ENCODE measurements around the gene CRB2. TPM values are rescaled to one million over a fixed set of nuclear protein-coding genes. Genes with fewer than 3 reads are reported as not detected.

Gene CRB2
- total and polyA plus RNA-seq, 12 donors: under 0.01 to 0.24 (median 0.07) TPM; not detected in 4

GRCh38 chr9:123389070-123389469 is 33.1 kb downstream of the CRB2 start:
- Histone ChIP-seq H3K9me3 (replicated peaks in 1 of 3) (no peaks in the 10 kb centered on the region), H3K36me3 (replicated peaks in 1 of 2) (no peaks in the 10 kb centered on the region), H3K27me3 (no peaks in the 10 kb centered on the region), H3K27ac (no peak overlapping the region), H3K4me3 (no peak overlapping the region), H3K4me1 (replicated peaks in 1 of 2) (no peaks in the 10 kb centered on the region)
- TF ChIP-seq CTCF (IDR thresholded peaks at IDR 0.05) (no peak), POLR2A (IDR thresholded peaks at IDR 0.05) (no peak)
- DNase-seq: no peak
- intact Hi-C loops (cut with DNase I): no loop called here
- 63 to 85% (median 76%) methylated on average over 3 to 10 of the region's 10 CpGs for WGBS, 4 donors

GRCh38 chr9:123389698-123390097 is 33.7 kb downstream of the CRB2 start:
- no peak for TF ChIP-seq CTCF (IDR thresholded peaks at IDR 0.05)
- no peak for TF ChIP-seq POLR2A (IDR thresholded peaks at IDR 0.05)
- H3K4me3 ChIP-seq: no peak overlapping the region
- intact Hi-C loops (cut with DNase I): no loop called here
- H3K4me1 ChIP-seq (replicated peaks in 1 of 2): no peaks in the 10 kb centered on the region
- no peak overlapping the region for H3K27ac ChIP-seq
- no peaks in the 10 kb centered on the region for H3K9me3 ChIP-seq (replicated peaks in 1 of 3)
- H3K27me3 ChIP-seq: no peaks in the 10 kb centered on the region
- 74 to 92% (median 80%) methylated on average over 3 to 12 of the region's 12 CpGs for WGBS, 4 donors
- DNase-seq: no peak
- H3K36me3 ChIP-seq (replicated peaks in 1 of 2): no peaks in the 10 kb centered on the region

- intact Hi-C loops (cut with DNase I): no loop called here
- TF ChIP-seq CTCF (IDR thresholded peaks at IDR 0.05) (no peak), POLR2A (IDR thresholded peaks at IDR 0.05) (no peak)
- 83 to 89% (median 87%) methylated on average over 15 to 23 of the region's 23 CpGs for WGBS, 4 donors
- Histone ChIP-seq H3K4me3 (no peak overlapping the region), H3K9me3 (replicated peaks in 1 of 3) (no peaks in the 10 kb centered on the region), H3K27ac (no peak overlapping the region), H3K27me3 (no peaks in the 10 kb centered on the region), H3K4me1 (replicated peaks in 1 of 2) (no peaks in the 10 kb centered on the region), H3K36me3 (replicated peaks in 1 of 2) (no peaks in the 10 kb centered on the region)
- no peak for DNase-seq
Observed at GRCh38 chr9:123390337-123391135, 34.5 kb downstream of the CRB2 start.

- no peak for TF ChIP-seq CTCF (IDR thresholded peaks at IDR 0.05)
- no peak for TF ChIP-seq POLR2A (IDR thresholded peaks at IDR 0.05)
- 79 to 94% (median 93%) methylated on average over 2 to 5 of the region's 5 CpGs for WGBS, 4 donors
- H3K4me3 ChIP-seq: no peak overlapping the region
- intact Hi-C loops (cut with DNase I): no loop called here
- no peaks in the 10 kb centered on the region for H3K9me3 ChIP-seq (replicated peaks in 1 of 3)
- no peaks in the 10 kb centered on the region for H3K4me1 ChIP-seq (replicated peaks in 1 of 2)
- DNase-seq: no peak
- no peaks in the 10 kb centered on the region for H3K36me3 ChIP-seq (replicated peaks in 1 of 2)
- no peak overlapping the region for H3K27ac ChIP-seq
- H3K27me3 ChIP-seq: no peaks in the 10 kb centered on the region
Observed at GRCh38 chr9:123391233-123391632, 35.2 kb downstream of the CRB2 start.

Measured in adrenal gland (tissue), 12 donors.